Hematopoietic multipotent progenitor cell (in vitro differentiated cells): ENCODE results near the gene SASH3. TPM values are rescaled to one million over a fixed set of nuclear protein-coding genes. Genes with fewer than 3 reads are reported as not detected.

Experiments
- small RNA-seq: library from RNA; depleted of rRNA; stranded (forward); fragments of <200 nt; gene quantifications from one replicate; pipeline ENCODE3, GENCODE V24; 2012
- total RNA-seq: library from RNA; depleted of rRNA; stranded (reverse); fragments of >200 nt; gene quantifications from one replicate; pipeline ENCODE4 v1.2.3, GENCODE V29; 2012

Gene SASH3
- total RNA-seq, 1 donor: 96.9 TPM

Small RNAs within 50 kb of the gene (small RNA-seq; reads per million reads assigned to genes)
- gene RF00017: not detected

Other genes starting within 250 kb of the SASH3 start
- gene OCRL, start 239.7 kb upstream of the SASH3 start, total RNA-seq: 7.5 TPM
- not detected for gene APLN, start 125.0 kb upstream of the SASH3 start, total RNA-seq
- 0.27 TPM for gene XPNPEP2, start 41.0 kb upstream of the SASH3 start, total RNA-seq
- 9.2 TPM for gene ZDHHC9, start 63.9 kb downstream of the SASH3 start, total RNA-seq
- 7.8 TPM for gene UTP14A, start 126.2 kb downstream of the SASH3 start, total RNA-seq
- gene BCORL1, start 202.7 kb downstream of the SASH3 start, total RNA-seq: 7.0 TPM